ENCODE results near the gene BAAT. TPM values are rescaled to one million over a fixed set of nuclear protein-coding genes. Genes with fewer than 3 reads are reported as not detected.

The BAAT gene
- total RNA-seq, 1 donor from 2014 or later, result not detected

GRCh38 chr9:101324245-101324804 is 60.5 kb downstream of the BAAT start:
- H3K36me3 Mint-ChIP-seq (ENCODE audit: low read depth), result no peaks in the 10 kb centered on the region
- H3K4me1 Mint-ChIP-seq, result no peaks in the 10 kb centered on the region
- H3K9me3 Mint-ChIP-seq, result peaks cover 9% of the 10 kb centered on the region
- ChIA-PET CTCF (no interaction called here), POLR2A (no interaction called here)
- no peak overlapping the region for H3K4me3 Mint-ChIP-seq
- DNase-seq (no peak), ATAC-seq (ENCODE audit: low read depth) (no peak)
- no peak for TF ChIP-seq CTCF (IDR thresholded peaks at IDR 0.05)
- H3K27ac Mint-ChIP-seq, result no peak overlapping the region
- intact Hi-C loops (cut with micrococcal nuclease), result no loop called here
- peaks cover 6% of the 10 kb centered on the region for H3K27me3 Mint-ChIP-seq

- Mint-ChIP-seq H3K9me3 (peaks cover 9% of the 10 kb centered on the region), H3K27ac (no peak overlapping the region), H3K4me1 (no peaks in the 10 kb centered on the region), H3K36me3 (ENCODE audit: low read depth) (no peaks in the 10 kb centered on the region), H3K4me3 (no peak overlapping the region), H3K27me3 (peaks cover 7% of the 10 kb centered on the region)
- ATAC-seq (ENCODE audit: low read depth) (no peak), DNase-seq (no peak)
- ChIA-PET POLR2A (no interaction called here), CTCF (interaction anchor here (0.9 kb wide), 1 partner anchor 11 kb away, joined by 3 read pairs; no protein-coding TSS in a partner anchor)
- intact Hi-C loops (cut with micrococcal nuclease), result no loop called here
- no peak for TF ChIP-seq CTCF (IDR thresholded peaks at IDR 0.05)
These were observed 61.7 kb downstream of the BAAT start for GRCh38 chr9:101323129-101323528.

- CTCF ChIA-PET, result no interaction called here
- Mint-ChIP-seq H3K9me3 (no peaks in the 10 kb centered on the region), H3K27me3 (peaks cover 10% of the 10 kb centered on the region), H3K4me1 (no peaks in the 10 kb centered on the region), H3K36me3 (ENCODE audit: low read depth) (no peaks in the 10 kb centered on the region), H3K27ac (no peak overlapping the region), H3K4me3 (no peak overlapping the region)
- no peak for TF ChIP-seq CTCF (IDR thresholded peaks at IDR 0.05)
- ATAC-seq (ENCODE audit: low read depth), result no peak
- intact Hi-C loops (cut with micrococcal nuclease), result loop anchor here (10.0 kb wide), 1 partner anchor 1393 kb away; no protein-coding TSS in a partner anchor
- POLR2A ChIA-PET, result no interaction called here
- DNase-seq, result no peak
These were observed 67.1 kb downstream of the BAAT start for GRCh38 chr9:101317735-101318134.

GRCh38 chr9:101315112-101315450 is 69.7 kb downstream of the BAAT start:
- Mint-ChIP-seq H3K9me3 (no peaks in the 10 kb centered on the region), H3K27me3 (peaks cover 9% of the 10 kb centered on the region), H3K27ac (no peak overlapping the region), H3K4me3 (no peak overlapping the region), H3K4me1 (no peaks in the 10 kb centered on the region), H3K36me3 (ENCODE audit: low read depth) (no peaks in the 10 kb centered on the region)
- no peak for DNase-seq
- no peak for TF ChIP-seq CTCF (IDR thresholded peaks at IDR 0.05)
- POLR2A ChIA-PET, result no interaction called here
- intact Hi-C loops (cut with micrococcal nuclease), result loop anchor here (10.0 kb wide), 1 partner anchor 1390 kb away; no protein-coding TSS in a partner anchor
- CTCF ChIA-PET, result no interaction called here
- no peak for ATAC-seq (ENCODE audit: low read depth)

GRCh38 chr9:101312661-101313060 is 72.1 kb downstream of the BAAT start:
- Mint-ChIP-seq H3K27me3 (peaks cover 6% of the 10 kb centered on the region), H3K9me3 (no peaks in the 10 kb centered on the region), H3K36me3 (ENCODE audit: low read depth) (no peaks in the 10 kb centered on the region), H3K4me1 (no peaks in the 10 kb centered on the region), H3K27ac (no peak overlapping the region), H3K4me3 (no peak overlapping the region)
- ChIA-PET CTCF (interaction anchor here (1.3 to 2.4 kb wide), 4 partner anchors 10 to 711 kb away, joined by 3 to 30 read pairs (median 13); no protein-coding TSS in a partner anchor), POLR2A (no interaction called here)
- intact Hi-C loops (cut with micrococcal nuclease), result loop anchor here (5.0 to 10.0 kb wide), 3 partner anchors 190 to 1388 kb away; no protein-coding TSS in a partner anchor
- ATAC-seq (ENCODE audit: low read depth), result no peak
- no peak for TF ChIP-seq CTCF (IDR thresholded peaks at IDR 0.05)
- no peak for DNase-seq

Data from activated B cell treated with CpG ODN at 0.5 μM for 24 hours (primary cell).